Measurements from ENCODE around the gene CEMP1.
"Not testable (repeated sequence)": the region's sequence is repeated elsewhere in the genome, so short reads cannot be mapped to it uniquely, and the experiment has no call there.

Gene CEMP1

GRCh38 chr16:2531371-2531695 is at the start of gene CEMP1:
TSS of gene CEMP1 (minus strand) at chr16:2531408. CDS start at chr16:2531073, 335 bp downstream.
- no peak for DNase-seq (ENCODE audit: low read depth)

GRCh38 chr16:2580818-2581217 is 49.6 kb upstream of the CEMP1 start:
- not testable (repeated sequence) for DNase-seq (ENCODE audit: low read depth)

GRCh38 chr16:2580143-2580542 is 48.9 kb upstream of the CEMP1 start:
- DNase-seq (ENCODE audit: low read depth) = not testable (repeated sequence)

- not testable (repeated sequence) for DNase-seq (ENCODE audit: low read depth)
Observed at GRCh38 chr16:2578905-2579304, 47.7 kb upstream of the CEMP1 start.

- DNase-seq (ENCODE audit: low read depth) = not testable (repeated sequence)
Observed at GRCh38 chr16:2577044-2577443, 45.8 kb upstream of the CEMP1 start.

GRCh38 chr16:2575839-2576238 is 44.6 kb upstream of the CEMP1 start:
- not testable (repeated sequence) for DNase-seq (ENCODE audit: low read depth)

- DNase-seq (ENCODE audit: low read depth) = not testable (repeated sequence)
Observed at GRCh38 chr16:2572704-2573103, 41.5 kb upstream of the CEMP1 start.

GRCh38 chr16:2568573-2568972 is 37.4 kb upstream of the CEMP1 start:
- not testable (repeated sequence) for DNase-seq (ENCODE audit: low read depth)

- not testable (repeated sequence) for DNase-seq (ENCODE audit: low read depth)
Observed at GRCh38 chr16:2567506-2567905, 36.3 kb upstream of the CEMP1 start.

- DNase-seq (ENCODE audit: low read depth) = peak; percentile 39
Observed at GRCh38 chr16:2560798-2561133, 29.6 kb upstream of the CEMP1 start.

GRCh38 chr16:2560131-2560797 is 29.1 kb upstream of the CEMP1 start:
- DNase-seq (ENCODE audit: low read depth) = not testable (repeated sequence)

GRCh38 chr16:2557150-2557549 is 25.9 kb upstream of the CEMP1 start:
- not testable (repeated sequence) for DNase-seq (ENCODE audit: low read depth)

GRCh38 chr16:2554709-2555425 is 23.7 kb upstream of the CEMP1 start:
- not testable (repeated sequence) for DNase-seq (ENCODE audit: low read depth)

- not testable (repeated sequence) for DNase-seq (ENCODE audit: low read depth)
Observed at GRCh38 chr16:2551420-2551889, 20.2 kb upstream of the CEMP1 start.

GRCh38 chr16:2550283-2550878 is 19.2 kb upstream of the CEMP1 start:
- DNase-seq (ENCODE audit: low read depth) = not testable (repeated sequence)

GRCh38 chr16:2543771-2544170 is 12.6 kb upstream of the CEMP1 start:
- not testable (repeated sequence) for DNase-seq (ENCODE audit: low read depth)

GRCh38 chr16:2541409-2541808 is 10.2 kb upstream of the CEMP1 start:
- DNase-seq (ENCODE audit: low read depth) = not testable (repeated sequence)

- DNase-seq (ENCODE audit: low read depth) = not testable (repeated sequence)
Observed at GRCh38 chr16:2540912-2541311, 9.7 kb upstream of the CEMP1 start.

GRCh38 chr16:2539845-2540458 is 8.7 kb upstream of the CEMP1 start:
- DNase-seq (ENCODE audit: low read depth) = not testable (repeated sequence)

GRCh38 chr16:2539192-2539844 is 8.1 kb upstream of the CEMP1 start:
- DNase-seq (ENCODE audit: low read depth) = not testable (repeated sequence)

- peak; percentile 89 for DNase-seq (ENCODE audit: low read depth)
Observed at GRCh38 chr16:2537451-2538379, 6.5 kb upstream of the CEMP1 start, which contains the start of gene PDPK1. TSS of gene PDPK1 (plus strand) at chr16:2538021. CDS start at chr16:2538113, 92 bp downstream.
